Kidney glomerular epithelial cell (primary cell): ENCODE data around the gene HELQ.
"Not testable (repeated sequence)": the region's sequence is repeated elsewhere in the genome, so short reads cannot be mapped to it uniquely, and the experiment has no call there.

Experiments
- DNase-seq: peaks from one replicate; lab custom pipeline; 2025; lab: John Stamatoyannopoulos, UW

Gene HELQ, protein sequence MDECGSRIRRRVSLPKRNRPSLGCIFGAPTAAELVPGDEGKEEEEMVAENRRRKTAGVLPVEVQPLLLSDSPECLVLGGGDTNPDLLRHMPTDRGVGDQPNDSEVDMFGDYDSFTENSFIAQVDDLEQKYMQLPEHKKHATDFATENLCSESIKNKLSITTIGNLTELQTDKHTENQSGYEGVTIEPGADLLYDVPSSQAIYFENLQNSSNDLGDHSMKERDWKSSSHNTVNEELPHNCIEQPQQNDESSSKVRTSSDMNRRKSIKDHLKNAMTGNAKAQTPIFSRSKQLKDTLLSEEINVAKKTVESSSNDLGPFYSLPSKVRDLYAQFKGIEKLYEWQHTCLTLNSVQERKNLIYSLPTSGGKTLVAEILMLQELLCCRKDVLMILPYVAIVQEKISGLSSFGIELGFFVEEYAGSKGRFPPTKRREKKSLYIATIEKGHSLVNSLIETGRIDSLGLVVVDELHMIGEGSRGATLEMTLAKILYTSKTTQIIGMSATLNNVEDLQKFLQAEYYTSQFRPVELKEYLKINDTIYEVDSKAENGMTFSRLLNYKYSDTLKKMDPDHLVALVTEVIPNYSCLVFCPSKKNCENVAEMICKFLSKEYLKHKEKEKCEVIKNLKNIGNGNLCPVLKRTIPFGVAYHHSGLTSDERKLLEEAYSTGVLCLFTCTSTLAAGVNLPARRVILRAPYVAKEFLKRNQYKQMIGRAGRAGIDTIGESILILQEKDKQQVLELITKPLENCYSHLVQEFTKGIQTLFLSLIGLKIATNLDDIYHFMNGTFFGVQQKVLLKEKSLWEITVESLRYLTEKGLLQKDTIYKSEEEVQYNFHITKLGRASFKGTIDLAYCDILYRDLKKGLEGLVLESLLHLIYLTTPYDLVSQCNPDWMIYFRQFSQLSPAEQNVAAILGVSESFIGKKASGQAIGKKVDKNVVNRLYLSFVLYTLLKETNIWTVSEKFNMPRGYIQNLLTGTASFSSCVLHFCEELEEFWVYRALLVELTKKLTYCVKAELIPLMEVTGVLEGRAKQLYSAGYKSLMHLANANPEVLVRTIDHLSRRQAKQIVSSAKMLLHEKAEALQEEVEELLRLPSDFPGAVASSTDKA

GRCh38 chr4:83455281-83456183, at the start of gene HELQ, which contains the start of gene MRPS18C:
Gene HELQ, minus strand, starts transcription at chr4:83455823. Its CDS starts 130 bp downstream, at chr4:83455693.
Gene MRPS18C, plus strand, starts transcription at chr4:83456058. Its CDS starts 20 bp downstream, at chr4:83456078.
- peak; percentile 99 for DNase-seq

DNA sequence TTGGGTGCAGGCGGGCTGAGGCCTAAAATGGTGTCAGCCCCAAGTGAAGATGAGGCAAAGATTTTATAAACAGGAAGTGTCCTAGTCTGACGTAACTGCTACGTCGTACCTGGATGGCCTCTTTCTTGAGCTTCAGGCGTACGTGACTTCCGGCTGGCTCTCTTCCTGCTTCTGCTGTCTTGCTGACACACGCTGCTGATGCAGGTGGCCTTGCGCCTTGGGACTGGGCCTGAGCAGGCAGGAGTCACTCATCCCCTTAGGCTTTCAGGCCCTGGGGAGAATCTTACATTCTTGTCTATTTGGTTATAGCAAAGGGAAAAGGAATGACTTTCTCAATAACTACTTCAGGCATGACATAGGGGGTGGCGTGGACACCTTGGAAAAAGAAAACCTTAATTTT, 49.4 kb upstream of the HELQ start:
- no peak for DNase-seq

DNA sequence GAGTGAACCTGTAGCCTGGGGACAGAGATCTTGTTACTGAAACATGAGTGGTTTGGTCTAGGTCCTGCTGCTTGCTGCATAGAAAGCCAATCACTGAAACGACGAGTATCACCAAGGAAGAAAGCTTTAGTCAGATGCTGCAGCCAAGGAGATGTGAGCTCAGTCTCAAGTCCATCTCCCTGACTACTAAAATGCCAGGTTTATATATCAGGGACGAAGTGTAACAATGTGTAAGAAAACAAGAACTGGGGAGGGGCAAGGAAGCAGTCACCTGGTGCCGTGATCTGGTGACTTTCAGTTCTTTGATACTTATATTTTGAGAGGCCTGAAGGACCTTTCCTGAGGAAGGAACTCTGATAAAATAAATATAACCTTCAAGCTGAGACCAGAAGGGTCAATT, 48.9 kb upstream of the HELQ start:
- DNase-seq = no peak

DNA sequence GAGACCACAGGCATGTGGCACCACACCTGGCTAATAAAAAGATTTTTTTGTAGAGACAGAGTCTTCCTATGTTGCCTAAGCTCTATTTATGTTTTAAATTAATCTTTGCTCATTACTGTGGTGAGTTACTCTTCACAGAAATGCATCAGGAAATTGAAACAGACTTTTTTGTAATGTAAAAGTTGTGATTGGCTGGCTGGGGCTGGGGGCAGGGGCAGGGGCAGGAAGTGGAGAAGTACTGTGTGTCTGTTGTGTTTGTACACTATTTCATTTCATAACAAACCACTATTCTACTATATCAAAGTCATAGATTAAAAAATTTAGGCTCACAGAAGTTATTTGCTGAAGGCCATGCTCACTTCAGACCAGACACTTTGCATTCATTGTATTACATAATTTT, 48.4 kb upstream of the HELQ start:
- DNase-seq = no peak

GRCh38 chr4:83501671-83502070, 46.0 kb upstream of the HELQ start:
- not testable (repeated sequence) for DNase-seq

GRCh38 chr4:83498187-83498586, 42.6 kb upstream of the HELQ start:
- no peak for DNase-seq

- DNase-seq = not testable (repeated sequence)
These were observed 40.7 kb upstream of the HELQ start for GRCh38 chr4:83496085-83496917.

- peak; percentile 12 for DNase-seq
These were observed 35.3 kb upstream of the HELQ start for GRCh38 chr4:83490876-83491450.

DNA sequence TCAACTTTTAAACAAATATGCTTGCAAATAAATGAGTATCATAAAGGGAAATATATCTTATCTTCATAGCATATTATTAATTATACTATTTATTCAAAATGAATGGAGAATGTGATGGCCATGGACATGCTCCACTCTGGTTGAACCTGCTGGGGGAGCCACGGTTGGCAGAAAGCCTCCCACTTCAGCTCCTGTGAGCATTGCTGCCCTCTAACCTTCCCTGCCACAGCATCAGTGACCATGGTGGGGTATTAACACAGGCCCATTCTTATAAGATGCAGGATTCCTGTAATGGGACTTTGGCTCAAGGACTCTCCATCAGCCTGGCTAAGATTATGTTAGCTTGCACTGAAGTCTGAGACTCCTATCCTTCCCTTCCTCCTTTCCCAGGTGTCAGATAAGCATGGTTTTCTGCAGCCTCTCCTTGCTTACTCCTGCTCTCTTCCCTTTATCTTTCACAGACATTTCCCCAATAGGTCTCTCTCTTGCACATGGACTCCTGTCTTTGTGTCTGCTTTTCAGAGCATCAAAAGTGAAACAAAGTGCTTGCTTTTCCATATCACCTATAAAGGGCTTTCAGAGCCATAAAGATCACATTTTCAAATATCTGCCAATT, 34.2 kb upstream of the HELQ start:
- DNase-seq = no peak

GRCh38 chr4:83486457-83487129, 31.0 kb upstream of the HELQ start:
- DNase-seq = no peak

DNA sequence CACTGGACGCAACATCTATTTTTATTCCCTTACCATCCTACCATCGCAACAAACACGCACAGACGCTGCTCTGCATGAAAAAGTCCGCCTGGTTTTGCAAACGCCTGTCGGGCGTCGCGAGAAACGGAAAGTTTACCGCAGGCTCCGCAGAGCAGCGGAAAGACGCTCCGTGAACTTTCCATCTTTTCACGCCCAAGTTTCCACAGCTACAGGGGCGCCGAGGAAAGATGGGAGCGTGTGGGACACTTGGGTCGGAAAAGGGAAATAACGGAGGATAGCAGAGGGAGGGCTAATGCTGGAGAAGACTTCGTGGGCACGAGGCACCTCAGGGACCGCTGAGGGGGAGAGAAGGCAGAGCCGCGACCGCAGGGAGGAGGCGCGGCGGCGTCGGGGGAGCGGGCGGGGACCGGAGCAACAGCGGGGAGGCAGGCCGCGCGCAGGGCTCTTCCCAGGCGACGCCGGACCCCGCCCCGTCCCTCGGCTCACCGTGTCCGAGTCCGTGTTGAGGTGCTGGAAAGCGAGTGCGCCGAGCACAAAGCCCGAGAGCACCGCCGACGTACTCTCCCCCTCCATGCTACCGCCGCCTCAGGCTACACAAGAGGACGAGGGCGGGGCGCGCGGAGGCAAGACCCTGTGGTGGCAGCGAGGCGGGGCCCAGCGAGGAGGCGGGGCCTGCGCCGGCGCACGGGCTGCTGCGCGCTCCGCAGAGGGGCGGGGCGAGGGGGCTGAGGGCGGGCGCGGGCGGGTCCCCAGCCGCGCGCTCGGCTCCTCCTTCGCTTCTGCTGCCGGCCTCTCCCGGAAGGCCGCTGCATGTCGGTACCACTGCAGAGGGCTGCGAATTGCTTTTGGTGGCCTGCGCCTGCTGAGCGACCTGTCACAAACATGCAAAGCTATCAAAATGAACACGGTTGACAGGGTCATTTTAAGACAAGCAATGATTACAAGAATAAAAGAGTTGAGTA, 29.2 kb upstream of the HELQ start, which contains the start of gene ABRAXAS1:
ABRAXAS1 (minus strand) TSS at position 601 of the 962 bp plus-strand sequence; CDS start at position 573, 28 bp downstream.
- DNase-seq = peak; percentile 92

DNA sequence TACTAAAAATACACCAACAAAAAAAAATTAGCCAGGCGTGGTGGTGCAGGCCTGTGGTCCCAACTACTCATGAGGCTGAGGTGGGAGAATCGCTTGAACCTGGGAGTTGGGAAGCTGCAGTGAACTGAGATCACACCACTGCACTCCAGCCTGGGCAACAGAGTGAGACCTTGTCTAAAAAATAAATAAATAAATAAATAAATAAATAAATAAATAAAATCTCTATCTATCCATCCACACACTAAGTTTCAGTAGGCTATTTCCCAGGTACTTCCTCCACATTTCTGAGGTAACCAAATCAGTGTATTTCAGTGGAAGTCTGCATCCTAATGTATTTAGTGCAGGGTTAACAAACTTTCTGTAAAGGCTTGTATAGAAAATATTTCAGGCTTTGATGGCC, 18.3 kb upstream of the HELQ start:
- DNase-seq = no peak

DNA sequence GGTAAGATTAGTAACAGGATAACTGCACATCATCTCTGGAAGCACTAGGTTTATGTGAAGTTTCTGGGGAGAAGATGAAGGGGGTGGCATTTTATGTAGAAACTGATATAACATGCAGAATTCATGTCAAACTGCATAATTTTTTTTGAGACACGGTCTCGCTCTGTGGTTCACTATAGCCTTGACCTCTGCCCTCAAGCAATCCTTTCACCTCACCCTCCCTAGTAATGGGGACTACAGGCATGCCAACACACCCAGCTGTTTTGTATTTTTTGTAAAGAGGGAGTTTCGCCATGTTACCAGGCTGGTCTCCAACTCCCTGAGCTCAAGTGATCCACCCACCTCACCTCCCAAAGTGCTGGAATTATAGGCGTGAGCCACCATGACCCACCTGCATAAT, 17.8 kb upstream of the HELQ start:
- no peak for DNase-seq

GRCh38 chr4:83456184-83456501, 520 bp upstream of the HELQ start:
- no peak for DNase-seq

GRCh38 chr4:83454686-83455085, 937 bp downstream of the HELQ start:
- no peak for DNase-seq

- no peak for DNase-seq
These were observed 6.6 kb downstream of the HELQ start for GRCh38 chr4:83449009-83449408.

- DNase-seq = no peak
These were observed 14.7 kb downstream of the HELQ start for GRCh38 chr4:83440899-83441298.
